Inflammatory macrophage treated with lipopolysaccharide for 1 hour (primary cell): ENCODE results near the gene HSPB2.
"Not testable (repeated sequence)": the region's sequence is repeated elsewhere in the genome, so short reads cannot be mapped to it uniquely, and the experiment has no call there.

Experiments
- DNase-seq, 2 donors: peaks; one replicate each; pipeline ENCODE4 v3.0.0-alpha.2; 2020 to 2022

HSPB2 gene

DNA sequence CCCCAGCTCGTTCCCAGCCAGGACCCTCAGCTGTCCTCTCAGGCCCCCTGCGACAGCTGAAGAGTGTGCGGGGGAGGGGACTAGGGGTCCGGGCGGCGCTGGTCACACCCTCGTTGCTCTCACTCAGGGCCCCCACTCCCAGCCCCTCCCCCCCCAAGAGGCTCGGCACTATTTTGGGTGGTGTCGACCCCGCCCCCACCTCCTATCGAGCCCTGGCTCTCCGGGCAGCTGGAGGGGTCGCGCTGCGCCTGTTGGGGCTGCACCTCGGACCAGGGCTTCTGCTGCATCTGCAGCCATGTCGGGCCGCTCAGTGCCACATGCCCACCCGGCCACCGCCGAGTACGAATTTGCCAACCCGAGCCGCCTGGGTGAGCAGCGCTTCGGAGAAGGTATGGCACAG lies at the start of gene HSPB2:
Gene HSPB2 (plus strand): TSS at position 200 of the 400 bp plus-strand sequence. CDS start 96 bp downstream, at position 296.
- no peak for DNase-seq

DNA sequence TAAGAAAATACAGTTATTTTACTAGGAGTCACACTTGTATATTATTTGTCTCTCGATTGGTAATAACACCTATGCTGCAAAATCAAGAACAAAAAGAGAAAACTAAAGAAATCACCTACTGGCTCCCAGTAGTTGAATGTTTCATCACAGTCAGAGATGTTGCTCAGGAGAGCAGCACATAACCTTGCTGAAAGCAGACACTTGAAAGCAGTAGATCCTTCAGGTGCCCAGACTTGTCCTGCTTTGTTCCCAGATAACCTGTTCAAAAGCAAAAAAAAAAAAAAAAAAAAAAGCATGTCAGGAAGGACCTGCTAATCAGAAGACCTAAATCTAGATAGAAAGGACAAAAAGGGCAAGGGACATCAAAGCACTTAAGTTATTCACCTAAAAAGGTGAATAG lies 42.4 kb upstream of the HSPB2 start:
- no peak for DNase-seq

DNA sequence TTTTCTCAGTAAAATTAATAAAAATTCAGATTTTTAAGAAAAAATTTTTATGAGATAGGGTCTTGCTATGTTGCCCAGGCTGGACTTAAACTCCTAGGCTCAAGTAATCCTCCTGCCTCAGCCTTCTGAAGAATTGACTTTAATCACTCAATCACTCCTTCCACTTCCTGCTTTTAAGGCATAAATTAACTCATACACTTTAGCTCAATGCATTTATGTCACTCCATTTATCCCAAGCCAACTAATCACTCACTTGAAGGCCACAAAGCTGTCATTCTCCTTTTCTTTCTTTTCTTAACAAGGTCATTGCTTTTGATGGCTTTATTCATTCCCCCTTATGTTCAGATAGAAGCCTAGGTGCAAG lies 42.0 kb upstream of the HSPB2 start:
- no peak for DNase-seq

DNA sequence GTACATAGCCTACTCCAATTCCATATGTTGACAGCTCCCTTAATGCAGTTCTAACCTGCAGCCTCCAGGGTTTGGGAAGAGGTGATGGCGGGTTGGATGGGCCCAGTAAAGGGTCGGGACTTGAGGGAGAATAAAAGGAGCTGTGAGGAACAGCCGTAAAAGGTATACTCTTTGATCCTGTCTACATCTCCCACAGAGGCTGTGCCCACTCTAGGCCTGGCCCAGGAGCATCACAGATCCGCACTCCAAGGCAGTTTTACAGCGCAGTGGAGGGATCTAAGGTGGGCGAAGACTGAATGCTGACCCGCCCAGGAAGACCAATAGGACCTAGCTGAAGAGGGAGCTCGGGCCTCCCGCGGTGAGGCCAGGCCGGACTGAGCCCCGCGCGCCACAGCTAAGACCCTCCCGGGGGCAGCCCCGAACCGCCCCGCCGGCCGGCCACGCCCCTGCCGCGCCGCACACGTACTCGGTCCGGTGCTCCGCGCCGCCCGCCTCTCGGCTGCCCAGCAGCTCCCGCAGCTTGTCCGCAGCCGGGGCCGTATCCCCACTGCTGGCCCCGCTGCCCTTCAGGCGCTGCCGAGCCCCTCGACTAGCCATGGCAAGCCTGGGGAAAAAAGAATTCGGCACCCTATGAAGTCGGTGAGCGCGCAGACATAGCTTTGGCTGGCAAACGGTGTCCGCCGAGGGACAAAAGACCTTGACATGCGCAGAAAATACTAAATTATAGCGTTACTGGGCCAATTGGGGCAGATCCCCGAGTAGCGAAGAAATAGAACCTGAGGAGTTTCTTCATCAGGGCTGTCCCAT lies 41.4 kb upstream of the HSPB2 start, which contains the start of gene ALG9:
Gene ALG9 (minus strand): TSS at position 696 of the 807 bp plus-strand sequence. CDS start 99 bp downstream, at position 597.
- DNase-seq, result peak; percentile 60 to 83

DNA sequence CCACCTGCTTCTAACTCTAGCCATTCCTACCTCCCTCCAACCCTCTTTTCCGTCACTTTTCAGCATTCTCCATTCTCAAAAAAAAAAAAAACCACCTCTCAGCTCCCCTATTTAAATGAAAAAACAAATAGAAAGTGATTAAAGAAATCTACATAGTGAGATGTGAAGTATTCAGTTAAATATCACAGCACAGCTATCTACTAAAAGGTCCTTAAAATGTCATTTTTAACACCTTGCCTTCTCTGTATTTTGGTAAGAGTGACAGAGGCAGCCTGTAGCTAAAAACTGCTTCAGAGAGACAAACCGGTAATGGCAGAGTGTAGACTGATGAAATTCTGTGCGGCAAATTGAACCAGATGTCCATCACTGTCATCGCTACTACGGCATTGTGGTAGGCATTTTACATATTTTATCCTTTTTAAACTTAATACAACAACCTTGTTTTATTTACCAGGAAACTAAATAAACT lies 40.8 kb upstream of the HSPB2 start:
- DNase-seq, result no peak

DNA sequence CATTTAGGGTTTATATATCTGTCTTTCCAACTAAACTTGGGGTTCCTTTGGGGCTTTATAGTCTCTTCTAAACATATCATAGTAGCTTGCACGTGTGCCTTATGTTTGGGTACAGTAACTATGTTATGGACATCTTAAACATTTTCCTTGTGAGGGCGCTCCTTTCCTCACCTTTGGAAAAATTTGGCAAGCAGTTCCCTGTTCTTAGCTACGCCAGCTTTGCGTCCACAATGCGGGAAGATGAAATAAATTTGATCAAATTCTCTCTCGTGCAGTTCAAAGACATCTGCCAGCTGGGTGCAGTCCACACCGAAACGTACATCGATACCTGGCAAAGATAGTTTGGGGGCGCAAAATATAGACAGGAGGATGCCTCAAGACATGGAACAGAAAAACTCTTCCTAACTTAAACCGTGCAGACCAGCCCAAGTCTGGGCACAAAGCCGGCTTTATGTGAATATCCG lies 34.1 kb upstream of the HSPB2 start:
- peak; percentile 4 to 21 for DNase-seq

- DNase-seq, result peak; percentile 94 to 97
Observed at GRCh38 chr11:111878849-111879636, 33.5 kb upstream of the HSPB2 start, which contains the start of the genes CFAP68 and FDXACB1. Gene CFAP68, plus strand, starts transcription at chr11:111879541. Its CDS starts 20 bp downstream, at chr11:111879561. Gene FDXACB1, minus strand, starts transcription at chr11:111879165. Its CDS starts 33 bp downstream, at chr11:111879132.

- DNase-seq, result no peak
Observed at GRCh38 chr11:111879637-111879960, 32.9 kb upstream of the HSPB2 start.

DNA sequence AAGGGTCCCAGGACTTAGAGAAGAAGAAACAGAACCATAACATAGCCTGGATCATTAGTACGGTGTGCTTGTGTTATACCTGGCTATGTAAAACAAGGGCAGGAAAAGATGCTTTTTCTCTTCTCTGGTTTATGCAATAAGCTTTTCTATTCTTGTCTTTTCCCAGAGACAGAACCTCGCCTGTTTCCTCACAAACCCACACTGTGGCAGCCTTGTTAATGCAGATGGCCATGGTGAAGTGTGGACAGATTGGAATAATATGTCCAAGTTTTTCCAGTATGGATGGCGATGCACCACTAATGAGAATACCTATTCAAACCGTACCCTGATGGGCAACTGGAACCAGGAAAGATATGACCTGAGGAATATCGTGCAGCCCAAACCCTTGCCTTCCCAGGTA lies 30.3 kb upstream of the HSPB2 start:
- DNase-seq, result no peak

- not testable (repeated sequence) for DNase-seq
Observed at GRCh38 chr11:111885053-111885452, 27.5 kb upstream of the HSPB2 start.

DNA sequence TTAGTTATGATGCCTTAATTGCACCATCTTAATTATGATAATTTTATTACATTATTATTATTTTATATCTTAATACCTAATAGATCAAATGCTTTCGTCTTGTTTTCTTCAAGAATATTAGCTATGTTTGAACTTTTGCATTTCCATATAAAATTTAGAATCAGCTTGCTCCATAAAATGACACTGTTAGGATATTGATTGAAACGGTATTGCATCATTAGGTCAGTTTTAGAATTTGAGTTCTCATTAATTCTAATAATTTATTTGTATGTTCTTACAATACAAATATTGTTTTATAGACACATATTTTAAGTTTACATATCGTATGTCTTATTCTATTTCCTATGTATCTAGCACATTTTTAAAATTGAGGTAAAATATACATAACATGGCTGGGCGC lies 26.5 kb upstream of the HSPB2 start:
- no peak for DNase-seq

GRCh38 chr11:111886844-111887243 lies 25.7 kb upstream of the HSPB2 start:
- DNase-seq, result no peak

DNA sequence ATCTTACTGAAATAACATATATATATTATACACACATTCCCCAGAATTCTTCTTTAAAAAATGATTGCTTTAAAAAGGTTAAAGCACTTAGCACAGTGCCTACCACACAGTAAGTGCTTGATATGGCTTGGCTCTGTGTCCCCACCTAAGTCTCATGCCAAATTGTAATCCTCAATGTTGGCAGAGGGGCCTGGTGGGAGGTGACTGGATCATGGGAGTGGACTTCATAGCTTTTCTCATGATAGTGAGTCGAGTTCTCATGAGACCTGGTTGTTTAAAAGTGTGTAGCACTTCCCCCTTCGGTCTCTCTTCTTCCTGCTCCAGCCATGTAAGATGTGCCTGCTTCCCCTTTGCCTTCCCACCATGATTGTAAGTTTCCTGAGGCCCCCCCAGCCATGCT lies 7.1 kb upstream of the HSPB2 start:
- peak in 1 of 2 donors; percentile 10 for DNase-seq

- DNase-seq, result no peak
Observed at GRCh38 chr11:111906680-111907079, 5.9 kb upstream of the HSPB2 start.

DNA sequence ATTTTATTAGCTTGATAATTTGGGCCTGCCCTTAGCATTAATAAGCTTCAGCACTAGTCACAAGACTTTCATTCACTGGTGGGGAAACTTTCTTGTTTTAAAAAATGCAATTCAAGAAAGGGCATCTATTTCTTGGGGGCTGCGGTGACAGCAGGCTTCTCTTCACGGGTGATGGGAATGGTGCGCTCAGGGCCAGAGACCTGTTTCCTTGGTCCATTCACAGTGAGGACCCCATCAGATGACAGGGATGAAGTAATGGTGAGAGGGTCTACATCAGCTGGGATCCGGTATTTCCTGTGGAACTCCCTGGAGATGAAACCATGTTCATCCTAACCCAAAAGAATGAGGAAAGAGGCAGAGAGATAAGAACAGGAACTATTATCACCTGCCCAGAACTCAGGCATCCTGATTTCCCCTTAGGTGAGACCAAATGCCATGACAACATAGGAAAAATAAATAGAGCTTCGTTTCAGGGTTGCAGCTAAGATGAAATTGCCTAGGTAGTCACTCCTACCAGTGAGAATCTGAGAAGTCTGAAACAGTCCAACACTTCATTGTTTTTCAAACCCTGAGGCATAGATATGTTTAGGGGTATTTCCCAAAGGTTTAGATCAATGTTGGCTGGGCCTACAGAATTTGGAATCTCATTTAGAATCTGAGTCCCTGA lies 3.8 kb upstream of the HSPB2 start:
- no peak for DNase-seq

GRCh38 chr11:111909378-111909777 lies 3.2 kb upstream of the HSPB2 start:
- DNase-seq, result no peak

DNA sequence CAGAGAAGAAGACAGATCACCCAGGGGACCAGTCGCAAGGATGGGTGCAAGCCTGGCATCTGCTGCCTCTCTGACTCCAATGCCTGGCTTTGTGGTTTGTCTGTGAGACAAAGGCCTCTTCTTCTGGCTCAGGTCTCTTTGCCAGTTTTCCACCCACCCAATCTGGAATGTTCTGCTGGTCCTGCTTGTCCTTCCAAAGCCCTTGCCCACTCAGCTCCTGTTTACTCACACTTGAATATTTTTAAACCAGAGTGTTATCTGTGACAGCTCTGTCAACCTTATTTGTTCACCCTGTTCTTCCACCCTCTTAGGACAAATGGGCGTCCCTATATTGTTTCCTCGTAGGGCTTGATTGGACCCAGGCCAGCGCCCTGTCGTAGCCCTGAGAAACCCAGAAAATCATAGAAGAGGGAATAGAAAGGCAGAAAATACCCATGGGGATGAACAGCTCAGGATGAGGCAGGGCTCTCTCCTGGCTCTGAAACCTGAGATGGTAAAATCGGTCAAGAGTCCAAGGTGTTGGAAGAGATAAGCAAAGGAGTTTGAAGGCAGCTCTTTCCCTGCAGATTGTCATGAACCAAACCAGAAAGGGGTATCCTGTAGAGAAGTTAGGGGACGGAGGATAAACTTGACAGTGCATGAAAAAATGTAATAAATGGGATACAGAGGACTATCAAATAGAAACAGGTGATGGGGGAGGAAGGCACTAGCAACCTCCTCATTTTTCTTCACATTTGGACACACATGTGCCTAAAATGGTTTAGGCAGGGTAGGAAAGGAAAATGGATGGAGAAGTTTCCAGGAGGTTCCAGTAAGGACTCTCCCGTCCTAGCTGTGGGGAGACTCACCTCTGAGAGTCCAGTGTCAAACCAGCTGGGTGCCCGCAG lies 1.6 kb upstream of the HSPB2 start:
- DNase-seq, result no peak

DNA sequence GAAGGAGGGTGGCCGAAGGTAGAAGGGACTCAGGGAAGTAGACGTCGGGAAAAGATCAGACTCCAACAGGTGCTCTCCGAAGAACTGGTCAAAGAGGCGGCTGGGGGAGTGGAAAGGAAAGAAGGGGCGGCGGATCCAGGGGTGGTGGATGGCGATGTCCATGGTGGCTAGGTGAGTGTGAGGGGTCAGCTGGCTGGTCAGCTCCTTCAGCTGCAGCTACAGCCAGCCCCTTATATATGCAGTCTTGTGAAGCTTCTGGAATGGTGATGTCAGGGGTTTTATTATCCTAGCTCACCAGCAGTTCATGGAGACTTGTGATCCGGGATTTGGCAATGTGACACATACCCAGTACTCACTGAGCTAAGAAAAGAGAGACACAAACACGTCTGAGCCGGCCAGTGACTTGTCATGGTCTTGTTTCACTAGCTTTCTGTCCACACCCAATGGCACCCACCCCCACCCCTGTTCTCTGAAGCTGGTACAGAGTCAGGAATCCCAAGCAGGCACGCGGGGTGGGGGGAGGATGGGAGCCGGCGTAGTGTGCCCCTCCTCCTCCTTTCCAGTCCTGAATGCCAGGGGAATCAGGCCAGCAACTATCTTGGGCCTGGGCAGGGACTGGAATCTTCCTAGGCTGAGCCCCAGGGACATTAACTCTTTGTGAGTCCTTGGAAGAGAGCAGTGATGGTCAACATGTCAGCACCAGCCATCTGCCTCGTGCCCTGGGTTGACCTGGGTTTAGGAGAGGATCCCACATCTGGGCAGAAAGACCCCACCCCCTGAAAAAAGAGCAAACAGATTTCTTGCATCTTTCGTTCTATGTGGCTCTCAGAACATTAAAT lies 752 bp upstream of the HSPB2 start, which contains the start of gene CRYAB:
Gene CRYAB (minus strand): TSS at position 208 of the 839 bp plus-strand sequence. CDS start 46 bp downstream, at position 162.
- DNase-seq, result no peak

GRCh38 chr11:111913031-111913861 lies 712 bp downstream of the HSPB2 start:
- DNase-seq, result no peak

DNA sequence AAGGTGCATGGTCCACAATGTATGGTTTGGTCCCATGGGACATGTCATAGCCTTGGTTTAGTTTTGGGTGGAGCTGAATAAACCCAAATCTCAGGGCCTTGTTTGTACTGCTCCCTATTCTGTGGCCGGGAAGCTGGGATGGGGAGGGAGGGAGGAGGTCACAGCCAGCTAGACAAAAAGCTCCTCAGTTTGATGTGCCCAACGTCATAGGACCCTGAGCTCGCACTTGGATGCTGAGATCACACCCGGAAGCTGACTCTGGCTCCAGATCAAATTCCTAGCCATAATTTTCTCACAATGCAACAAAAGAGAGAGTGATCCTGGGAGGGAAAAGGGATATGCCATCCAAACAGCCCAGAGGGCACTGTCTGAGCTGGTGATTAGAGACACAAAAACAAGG lies 1.5 kb downstream of the HSPB2 start:
- DNase-seq, result no peak
